HG02610 (cell line): ENCODE data around the gene URM1.
A peak's percentile ranks its signal among the peaks of the same experiment; 100 is the strongest.
"Not testable (repeated sequence)": the region's sequence is repeated elsewhere in the genome, so short reads cannot be mapped to it uniquely, and the experiment has no call there.

Source experiments
- ATAC-seq: cut with Tn5 transposase; IDR thresholded peaks from one replicate; pipeline ENCODE4 v1.9.1; 2021; ENCODE audit warnings: mild to moderate bottlenecking, moderate library complexity; ENCODE audit not compliant: unreplicated experiment

The URM1 gene

DNA sequence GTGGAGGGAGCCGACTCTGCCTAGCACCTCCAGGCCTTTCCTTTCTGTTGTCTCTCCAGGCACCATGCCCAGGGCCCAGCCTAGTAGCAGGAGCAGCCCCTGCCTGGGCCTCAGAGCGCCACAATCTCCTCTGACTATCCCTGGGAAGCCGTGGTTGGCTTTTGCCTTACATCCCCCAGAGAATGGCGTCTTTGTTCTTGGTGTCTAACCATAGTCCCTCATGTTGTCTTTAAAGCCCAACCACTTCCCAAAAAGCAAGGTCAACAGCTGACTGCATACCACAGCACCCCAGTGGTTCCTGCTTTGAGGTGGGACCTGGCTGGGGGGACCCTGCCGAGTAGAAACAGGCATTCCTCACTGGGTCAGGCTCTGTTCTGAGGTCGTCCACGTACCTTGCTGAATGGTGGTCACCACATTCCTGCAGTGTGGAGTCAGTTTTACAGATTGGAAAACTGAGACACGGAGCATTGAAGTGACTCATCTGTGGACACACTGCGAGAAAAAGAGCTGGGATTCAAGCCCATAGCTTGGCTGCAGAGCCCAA is 35.7 kb downstream of the URM1 start:
- no peak for ATAC-seq

DNA sequence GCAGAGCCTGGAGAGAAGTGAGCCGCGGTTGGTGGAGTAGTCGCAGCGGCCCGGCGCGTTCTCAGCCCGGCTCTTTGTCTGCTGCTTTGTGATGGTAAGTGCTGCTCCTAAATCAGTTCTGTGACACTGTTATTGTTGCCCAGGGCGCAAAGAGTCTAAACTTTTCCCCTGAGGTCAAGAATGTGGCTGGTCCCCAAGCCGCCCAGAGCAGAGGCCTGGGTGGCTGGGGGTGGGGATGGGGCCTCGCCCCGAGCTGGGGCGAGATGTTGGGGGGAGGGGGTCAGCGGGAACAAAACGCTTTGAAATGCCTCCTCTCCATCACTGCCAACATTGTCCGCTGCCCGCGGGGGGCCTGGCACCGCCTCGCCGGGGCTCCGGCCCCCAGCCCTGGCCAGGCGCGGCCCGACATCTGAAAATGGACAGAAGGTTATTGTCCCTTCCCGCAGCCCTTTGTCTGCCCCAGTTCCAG is 37.8 kb downstream of the URM1 start:
- no peak for ATAC-seq

DNA sequence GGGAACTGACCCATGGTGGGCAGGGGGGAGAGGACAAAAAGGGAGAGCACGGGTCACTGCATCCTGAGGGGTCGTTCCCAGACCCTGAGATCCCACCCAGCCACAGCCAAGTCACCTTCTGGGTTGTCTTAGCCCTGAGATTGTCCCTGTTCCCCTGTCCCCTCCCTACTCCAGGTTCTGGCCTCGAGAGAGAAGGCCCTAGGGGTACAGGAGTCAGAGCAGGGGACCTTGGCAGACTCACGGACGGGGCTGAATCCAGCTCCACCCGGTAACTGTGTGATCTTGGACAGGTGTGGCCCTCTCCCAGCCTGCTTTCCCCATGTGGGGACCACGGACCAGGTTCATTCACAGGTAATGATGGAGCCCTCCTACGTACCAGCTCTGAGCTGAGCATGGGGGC is 38.3 kb downstream of the URM1 start:
- no peak for ATAC-seq

DNA sequence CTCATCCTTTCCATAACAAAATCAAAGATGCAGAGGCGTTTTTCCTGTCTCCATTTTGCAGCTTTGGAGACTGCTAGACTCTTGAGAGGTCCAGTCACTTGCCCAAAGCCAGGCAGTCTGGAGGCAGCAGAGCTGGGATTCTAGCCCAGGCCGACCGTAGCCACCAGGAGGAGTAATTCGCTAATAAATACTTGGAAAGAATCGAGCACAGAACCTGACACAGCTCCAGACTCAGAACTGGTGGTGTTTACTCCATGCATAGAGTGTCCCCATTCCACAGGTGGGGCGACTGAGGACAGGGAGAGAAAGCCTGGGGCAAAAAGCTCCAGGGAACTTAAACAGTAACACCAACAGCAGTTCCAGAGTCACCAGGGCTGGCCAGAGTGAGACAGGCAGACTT is 38.8 kb downstream of the URM1 start:
- no peak for ATAC-seq

DNA sequence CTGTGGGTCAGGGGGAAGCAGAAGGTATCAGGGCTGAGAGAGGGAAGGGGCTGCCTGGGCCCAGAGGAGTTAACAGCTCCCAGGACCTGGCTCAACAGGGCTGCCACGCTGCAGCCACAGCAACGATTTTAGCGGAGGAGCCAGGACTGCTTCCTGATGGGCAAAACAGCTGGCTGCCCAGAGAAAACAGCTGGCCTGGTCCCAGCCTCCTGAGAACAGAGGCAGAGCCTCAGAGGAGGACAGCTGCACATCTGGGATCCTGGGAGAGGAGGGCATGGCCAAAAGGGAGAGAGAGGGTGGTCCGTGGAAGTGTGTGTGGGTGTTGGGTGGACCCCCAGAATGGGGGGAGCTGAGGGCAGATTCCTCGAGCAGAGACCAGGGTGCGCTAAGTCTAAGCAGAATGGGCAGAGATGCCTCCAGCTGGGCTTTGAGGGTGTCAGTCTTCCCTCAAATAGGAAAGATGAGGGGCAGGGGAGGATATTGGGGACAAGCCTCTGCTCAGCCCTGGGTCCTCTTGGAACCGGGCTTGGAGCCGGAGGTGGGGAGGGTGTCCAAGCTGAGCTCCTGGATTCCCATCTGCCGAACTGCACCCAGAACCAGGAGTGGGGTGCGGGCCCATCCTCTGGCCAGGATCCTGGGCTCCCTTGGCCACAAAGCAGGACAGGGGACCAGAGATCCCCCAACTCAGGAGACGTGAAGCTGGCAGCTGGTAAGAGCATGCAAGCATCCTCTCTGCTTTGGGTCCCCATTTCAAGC is 40.4 kb downstream of the URM1 start:
- no peak for ATAC-seq

DNA sequence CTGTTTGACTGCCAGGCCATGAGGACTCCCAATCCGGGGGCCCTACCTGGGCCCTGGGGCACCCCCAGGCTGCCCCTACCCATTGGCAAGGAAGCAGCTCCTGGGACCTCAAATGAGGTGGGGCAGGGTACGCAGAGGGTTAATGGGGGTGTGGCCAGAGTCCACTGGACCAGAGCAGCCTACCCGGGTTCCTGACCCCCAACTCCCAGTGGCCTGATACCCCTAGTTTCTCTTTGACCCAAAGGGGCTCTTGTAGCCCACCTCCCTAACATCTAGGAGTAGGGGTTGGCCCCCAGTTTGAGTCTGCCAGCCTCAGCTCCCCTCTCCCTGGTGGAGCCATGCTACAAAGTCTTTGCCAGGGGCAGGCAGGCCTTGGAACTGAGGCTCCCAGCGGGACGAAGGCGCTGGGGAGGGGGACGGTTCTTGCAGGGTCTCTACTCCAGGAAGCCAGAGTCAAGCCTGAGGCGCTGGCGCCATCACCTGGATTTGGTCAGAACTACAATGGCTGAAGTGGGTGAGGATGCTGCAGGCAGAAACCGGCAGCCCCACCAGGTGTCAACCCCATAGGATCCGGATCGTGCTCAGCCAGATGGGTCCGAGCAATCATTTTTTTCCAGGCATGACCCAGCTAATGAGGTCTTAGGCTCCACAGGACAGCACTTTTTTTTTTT is 41.1 kb downstream of the URM1 start:
- ATAC-seq = no peak

DNA sequence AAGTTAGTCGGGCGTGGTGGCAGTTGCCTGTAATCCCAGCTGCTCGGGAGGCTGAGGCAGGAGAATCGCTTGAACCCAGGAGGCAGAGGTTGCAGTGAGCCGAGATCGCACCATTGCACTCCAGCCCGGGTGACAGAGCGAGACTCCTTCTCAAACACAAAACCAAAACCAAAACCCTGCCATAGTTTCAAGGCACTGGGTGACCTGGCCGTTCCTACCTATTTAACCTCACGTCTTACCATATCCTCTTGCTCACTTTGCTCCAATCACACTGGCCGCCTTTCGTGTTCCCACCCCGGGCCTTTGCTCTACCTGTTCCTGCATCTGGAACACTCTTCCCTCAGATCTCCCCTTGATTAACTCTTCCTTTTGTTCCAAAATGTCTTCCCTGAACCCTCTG is 42.6 kb downstream of the URM1 start:
- ATAC-seq = not testable (repeated sequence)

DNA sequence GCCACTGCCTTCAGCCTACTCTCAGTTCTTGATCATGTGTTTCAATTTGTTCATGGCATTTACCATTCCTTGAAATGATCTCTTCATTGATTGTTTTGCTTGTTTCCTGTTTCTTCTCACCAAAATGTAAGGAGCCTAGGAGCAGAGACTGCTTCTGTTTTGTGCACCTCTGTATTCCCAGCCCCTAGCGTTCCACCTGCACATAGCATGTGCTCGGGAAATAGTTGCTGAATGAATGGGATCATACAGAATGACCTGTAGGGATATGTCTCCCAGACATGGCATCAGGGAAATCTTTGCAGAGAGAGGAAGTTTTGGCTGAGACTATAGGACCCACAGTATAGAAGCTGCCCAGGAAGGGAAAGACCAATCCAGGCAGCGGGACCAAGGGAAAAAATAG is 43.3 kb downstream of the URM1 start:
- ATAC-seq = no peak

DNA sequence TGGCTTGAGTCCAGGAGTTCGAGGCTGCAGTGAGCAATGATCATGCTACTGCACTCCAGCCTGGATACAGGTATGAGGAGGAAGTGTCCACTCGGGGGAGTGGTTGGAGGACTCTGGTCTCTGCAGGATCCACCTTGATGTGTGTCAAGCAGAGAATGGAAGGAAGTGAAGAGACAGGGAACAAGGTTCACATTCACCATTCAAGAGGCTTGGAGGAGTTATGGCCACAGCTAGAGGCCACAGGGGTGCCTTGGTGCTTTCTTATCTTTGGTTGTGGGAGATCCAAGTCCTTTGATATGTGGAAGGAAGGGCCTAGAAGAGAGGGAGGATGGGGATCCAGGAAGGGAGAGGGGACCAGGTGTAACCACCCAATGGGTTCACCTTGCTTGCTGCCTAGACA is 44.1 kb downstream of the URM1 start:
- ATAC-seq = no peak

DNA sequence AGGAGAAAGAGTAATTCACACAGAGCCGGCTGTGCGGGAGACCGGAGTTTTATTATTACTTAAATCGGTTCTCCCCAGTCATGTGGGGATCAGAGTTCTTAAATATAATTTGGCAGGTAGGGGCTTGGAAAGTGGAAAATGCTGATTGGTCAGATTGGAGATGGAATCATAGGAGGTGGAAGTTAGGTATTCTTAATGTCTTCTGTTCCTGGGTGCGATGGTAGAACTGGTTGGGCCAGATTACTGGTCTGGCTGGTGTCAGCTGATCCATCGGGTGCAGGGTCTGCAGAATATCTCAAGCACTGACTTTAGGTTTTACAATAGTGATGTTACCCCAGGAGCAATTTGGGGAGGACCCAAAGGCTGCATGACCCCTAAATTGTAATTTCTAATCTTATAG is 44.8 kb downstream of the URM1 start:
- no peak for ATAC-seq

DNA sequence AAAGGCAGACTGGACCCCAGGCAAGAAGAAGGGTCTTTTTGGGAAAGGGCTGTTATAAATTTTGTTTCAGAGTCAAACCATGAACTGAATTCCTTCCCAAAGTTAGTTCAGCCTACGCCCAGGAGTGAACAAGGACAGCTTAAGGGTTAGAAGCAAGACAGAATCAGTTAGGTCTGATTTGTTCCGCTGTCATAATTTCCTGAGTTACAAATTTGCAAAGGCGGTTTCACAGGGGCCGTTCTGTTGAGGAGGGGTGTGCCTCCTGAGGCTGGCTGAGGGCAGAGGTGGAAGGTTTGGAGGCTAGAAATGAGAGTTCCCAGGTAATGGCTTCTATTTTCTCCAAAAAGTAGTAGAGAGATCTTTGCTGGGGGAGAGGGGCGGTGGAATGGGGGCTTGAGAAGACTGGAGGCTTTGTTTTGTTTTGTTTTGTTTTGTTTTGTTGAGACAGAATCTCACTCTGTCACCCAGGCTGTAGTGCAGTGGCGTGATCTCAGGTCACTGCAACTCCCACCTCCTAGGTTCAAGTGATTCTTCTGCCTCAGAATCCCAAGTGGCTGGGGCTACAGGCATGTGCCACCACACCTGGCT is 45.4 kb downstream of the URM1 start:
- no peak for ATAC-seq

DNA sequence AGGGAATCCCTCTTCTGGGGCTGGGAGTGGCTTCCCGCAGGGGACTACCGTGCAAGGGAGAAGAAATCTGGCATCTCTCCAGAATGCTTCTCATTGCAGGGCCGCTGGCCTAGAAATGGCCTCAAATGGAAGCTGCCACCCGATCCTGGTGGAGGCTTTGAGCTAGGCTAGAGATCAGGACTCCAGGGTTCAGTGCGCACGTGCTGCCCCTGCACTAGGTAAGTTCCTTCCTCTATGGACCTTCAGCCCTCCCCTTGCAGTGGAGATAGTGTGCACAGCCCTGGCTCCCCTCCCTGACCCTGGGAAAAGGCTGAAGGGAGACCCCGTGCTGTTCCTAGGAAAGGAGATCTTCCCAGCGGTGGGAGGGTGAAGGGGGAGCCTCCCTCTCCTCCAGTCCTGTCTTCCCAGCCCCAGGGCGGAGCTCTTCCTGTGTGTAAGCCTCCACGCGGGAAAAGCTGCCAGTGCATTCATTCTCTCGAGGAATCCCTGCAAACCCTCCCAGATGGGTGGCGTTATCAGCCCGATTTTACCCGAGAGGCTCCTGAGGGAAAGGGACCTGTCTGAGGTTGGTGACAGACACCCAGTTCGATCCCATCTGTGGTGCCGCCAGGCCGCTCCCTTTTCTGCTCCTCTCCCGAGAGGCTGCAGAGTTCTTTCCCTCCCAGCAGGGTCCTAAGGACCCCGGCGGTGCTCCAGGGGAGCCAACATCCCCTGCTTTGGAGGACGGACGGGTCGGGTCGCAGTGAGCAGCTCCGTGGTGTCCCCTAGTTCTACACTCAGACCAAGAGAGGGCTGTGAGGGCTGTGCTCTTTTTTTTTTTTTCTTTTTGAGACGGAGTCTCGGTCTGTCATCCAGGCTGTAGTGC is 48.1 kb downstream of the URM1 start:
- ATAC-seq = no peak

DNA sequence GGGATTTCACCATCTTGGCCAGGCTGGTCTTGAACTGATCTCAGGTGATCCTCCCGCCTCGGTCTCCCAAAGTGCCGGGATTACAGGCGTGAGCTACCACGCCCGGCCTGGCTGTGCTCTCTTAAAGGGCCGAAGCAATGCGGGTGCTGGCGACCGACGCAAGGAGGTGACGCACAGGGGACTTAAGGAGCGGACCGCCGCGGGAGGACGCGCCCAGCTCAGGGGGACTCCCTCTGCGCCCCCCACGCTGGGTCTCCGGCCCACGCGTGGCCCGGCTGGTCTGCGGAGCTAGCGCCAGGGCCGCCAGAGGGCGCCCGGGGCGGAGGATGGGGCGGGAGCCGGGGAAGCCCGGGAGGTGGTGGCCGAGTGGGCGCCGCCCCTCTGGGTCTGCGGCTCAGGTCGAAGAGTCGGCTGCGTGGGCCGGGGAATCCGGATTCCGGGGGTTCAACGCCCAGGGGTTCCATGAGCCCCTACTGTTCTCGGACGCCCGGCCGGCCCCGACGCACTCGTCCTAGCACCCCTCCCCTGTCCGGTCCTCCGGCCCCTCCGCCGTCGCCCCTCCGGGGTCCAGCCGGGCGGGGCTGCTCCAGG is 49.0 kb downstream of the URM1 start:
- peak; percentile 63 for ATAC-seq

DNA sequence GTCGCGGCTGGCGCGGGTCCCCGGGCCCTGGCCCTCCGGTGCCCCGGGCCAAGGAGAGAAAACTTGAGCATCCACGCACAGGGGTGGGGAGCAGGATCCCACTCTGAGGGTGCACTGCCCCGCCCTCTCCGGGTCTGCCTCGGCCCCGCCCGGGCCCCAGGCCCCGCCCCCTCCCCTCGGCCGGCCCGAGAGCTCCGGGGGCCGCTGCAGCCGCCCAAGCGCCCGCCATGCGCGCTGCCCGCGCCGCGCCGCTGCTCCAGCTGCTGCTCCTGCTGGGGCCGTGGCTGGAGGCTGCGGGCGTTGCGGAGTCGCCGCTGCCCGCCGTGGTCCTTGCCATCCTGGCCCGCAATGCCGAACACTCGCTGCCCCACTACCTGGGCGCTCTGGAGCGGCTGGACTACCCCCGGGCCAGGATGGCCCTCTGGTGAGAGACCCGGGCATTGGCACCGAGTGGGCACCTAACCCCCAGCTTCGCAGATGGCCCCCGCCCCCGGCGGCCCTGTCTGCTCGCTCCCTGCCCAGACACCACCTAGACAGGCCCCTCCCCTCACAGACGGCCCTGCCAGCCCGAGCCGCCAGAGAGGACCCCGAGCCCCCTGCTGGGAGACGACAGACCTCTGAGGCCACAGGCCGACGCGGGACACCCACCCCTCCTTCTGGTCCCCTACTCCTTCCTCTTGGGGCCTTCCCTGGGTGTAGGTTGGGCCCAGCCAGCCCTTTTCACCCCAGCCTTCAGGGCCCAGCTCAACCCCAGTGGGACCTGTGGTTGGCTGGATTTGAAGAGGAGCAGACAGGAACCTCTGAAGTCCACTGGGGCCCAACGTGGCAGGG is 49.7 kb downstream of the URM1 start, which contains the start of gene CERCAM:
Gene CERCAM, plus strand, starts transcription at position 207 of the 831 bp plus-strand sequence. Its CDS starts 21 bp downstream, at position 228.
- ATAC-seq = peak; percentile 64

DNA sequence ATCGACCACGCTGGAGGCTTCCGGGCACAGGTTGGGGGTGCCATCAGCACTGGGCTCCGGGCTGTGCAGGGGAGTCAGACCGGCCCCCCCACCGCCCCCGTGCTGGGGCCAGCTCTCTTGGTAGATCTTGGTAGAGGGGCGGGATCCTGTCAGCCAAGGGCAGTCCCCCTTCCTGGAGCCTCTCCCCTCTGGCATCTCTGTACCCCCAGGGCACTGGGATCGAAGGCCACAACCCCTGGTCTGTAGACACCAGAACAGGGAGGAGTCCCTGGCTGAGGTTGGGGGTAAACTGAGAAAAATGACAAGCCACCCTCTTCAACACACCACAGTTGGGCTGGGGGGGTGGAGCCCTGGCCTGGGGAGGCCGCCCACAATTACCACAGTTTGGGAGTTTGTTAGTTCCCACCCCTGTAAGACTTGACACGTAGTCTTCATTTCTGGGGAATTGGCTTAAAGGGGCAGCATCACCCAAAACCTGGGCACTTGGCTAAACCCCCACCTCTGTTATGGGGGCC is 50.4 kb downstream of the URM1 start:
- ATAC-seq = no peak

DNA sequence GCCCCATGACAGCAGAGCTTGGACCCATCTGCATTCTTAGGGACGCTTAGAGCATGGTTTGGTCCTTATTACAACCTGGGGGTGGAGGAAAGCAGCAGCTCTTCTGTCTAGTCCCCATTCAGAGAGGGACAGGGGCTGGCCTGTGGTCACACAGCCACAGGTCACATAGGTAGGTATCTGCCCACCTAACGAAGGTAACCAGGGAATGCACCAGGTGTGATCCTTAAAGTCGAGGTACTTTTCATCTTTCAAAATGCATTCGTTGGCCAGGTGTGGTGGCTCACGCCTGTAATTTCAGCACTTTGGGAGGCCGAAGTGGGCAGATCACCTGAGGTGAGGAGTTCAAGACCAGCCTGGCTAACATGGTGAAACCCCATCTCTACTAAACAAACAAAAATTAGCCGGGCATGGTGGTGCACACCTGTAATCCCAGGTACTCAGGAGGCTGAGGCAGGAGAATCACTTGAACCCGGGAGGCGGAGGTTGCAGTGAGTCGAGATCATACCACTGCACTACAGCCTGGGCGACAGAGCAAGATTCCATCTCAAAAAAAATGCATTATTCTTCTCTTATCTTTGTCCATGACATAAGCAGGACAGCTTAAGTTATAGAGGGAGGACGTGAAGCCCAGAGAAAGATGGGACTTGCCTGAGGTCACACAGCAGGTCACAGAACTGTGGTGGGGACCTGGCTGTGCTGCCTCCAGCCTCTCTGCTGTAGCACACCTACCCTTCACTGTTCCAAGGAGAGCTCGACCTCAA is 51.0 kb downstream of the URM1 start:
- not testable (repeated sequence) for ATAC-seq

DNA sequence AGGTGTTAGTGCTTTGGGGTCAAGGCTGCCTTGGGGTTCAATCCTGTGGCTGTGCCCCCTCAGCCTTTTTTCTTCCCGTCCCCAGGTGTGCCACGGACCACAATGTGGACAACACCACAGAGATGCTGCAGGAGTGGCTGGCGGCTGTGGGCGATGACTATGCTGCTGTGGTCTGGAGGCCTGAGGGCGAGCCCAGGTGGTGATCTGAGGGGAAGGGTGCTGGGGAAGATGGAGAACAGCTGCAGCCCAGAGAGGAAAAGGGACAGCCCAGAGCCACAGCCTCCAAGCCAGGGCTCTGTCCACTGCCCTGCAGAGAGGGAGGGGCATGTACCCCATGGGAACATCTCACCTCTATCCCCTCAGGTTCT is 51.6 kb downstream of the URM1 start:
- no peak for ATAC-seq

DNA sequence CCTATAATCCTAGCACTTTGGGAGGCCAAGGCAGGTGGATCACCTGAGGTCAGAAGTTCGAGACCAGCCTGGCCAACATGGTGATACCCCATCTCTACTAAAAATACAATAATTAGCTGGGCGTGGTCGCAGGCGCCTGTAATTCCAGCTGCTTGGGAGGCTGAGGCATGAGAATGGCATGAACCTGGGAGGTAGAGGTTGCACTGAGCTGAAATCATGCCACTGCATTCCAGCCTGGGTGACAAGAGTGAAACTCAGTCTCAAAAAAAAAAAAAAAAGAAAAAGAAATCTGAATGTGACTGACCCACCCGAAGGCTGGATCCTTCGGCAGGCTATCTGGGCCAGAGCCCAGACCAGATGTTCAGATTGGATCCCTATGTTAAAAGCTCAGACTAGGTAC is 52.2 kb downstream of the URM1 start:
- ATAC-seq = not testable (repeated sequence)
